Peyer's patch (tissue), 4 donors: ENCODE data around the gene CST9L.

ENCODE experiments used
- POLR2A ChIP-seq, 2 donors: fragments of 450-650 bp; IDR thresholded peaks; one replicate each; pipeline ENCODE4 v1.5.1; 2017; ENCODE audit warnings: antibody characterized with exemption in 2 of 2, mild to moderate bottlenecking in 2 of 2, moderate library complexity in 2 of 2
- TF ChIP-seq, protein P1 (sequence below), 6 experiments: fragments of 450-650 bp in 4 of 6; fragments of 200-600 bp in 2 of 6; sonication (generic) in 1 of 6; IDR thresholded peaks; one replicate each; pipeline ENCODE4 v1.5.1; 2017 to 2019; ENCODE audit warnings: antibody characterized with exemption in 6 of 6, mild to moderate bottlenecking in 3 of 6, moderate library complexity in 1 of 6

DNA sequence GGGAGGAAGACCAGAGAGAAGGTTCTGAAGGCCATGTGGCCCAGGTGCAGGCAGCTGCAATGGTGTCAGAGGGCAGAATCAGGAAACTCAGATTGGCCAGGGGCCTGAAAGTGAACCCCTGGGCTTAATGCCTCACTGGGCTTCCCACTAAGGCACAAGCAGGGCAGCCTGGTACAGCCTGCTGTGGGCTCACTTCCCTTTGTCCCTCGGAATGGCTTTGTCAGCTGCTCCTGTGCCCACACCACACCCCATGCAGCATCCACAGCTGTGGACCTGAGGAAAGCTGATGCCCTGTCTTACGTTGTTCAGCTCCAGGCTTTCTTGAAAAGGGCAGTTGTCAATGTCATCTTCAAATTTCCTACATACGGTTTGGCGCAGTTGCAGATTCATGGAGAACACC is 35.0 kb upstream of the CST9L start:
- TF ChIP-seq, protein P1, sequence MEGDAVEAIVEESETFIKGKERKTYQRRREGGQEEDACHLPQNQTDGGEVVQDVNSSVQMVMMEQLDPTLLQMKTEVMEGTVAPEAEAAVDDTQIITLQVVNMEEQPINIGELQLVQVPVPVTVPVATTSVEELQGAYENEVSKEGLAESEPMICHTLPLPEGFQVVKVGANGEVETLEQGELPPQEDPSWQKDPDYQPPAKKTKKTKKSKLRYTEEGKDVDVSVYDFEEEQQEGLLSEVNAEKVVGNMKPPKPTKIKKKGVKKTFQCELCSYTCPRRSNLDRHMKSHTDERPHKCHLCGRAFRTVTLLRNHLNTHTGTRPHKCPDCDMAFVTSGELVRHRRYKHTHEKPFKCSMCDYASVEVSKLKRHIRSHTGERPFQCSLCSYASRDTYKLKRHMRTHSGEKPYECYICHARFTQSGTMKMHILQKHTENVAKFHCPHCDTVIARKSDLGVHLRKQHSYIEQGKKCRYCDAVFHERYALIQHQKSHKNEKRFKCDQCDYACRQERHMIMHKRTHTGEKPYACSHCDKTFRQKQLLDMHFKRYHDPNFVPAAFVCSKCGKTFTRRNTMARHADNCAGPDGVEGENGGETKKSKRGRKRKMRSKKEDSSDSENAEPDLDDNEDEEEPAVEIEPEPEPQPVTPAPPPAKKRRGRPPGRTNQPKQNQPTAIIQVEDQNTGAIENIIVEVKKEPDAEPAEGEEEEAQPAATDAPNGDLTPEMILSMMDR (IDR thresholded peaks at IDR 0.05) = no peak
- no peak for TF ChIP-seq POLR2A (IDR thresholded peaks at IDR 0.05)
